ENCODE results near the gene MKLN1. TPM values are rescaled to one million over a fixed set of nuclear protein-coding genes. Genes with fewer than 3 reads are reported as not detected.

MKLN1 gene
- total and polyA plus RNA-seq, 7 donors = 6.6 to 68.1 (median 48.2) TPM

- 96 to 97% methylated on average over 7 of the region's 7 CpGs for WGBS, 2 donors
- no peaks in the 10 kb centered on the region for H3K27me3 ChIP-seq
- H3K36me3 ChIP-seq = peaks cover 0 to 5% (median 0%) of the 10 kb centered on the region in 4 donors
- H3K27ac ChIP-seq = no peak overlapping the region
- intact Hi-C loops (cut with DNase I) = no loop called here
- H3K9me3 ChIP-seq = peaks cover 0 to 3% (median 0%) of the 10 kb centered on the region in 4 donors
- no peak for DNase-seq
- peaks cover 0 to 26% (median 18%) of the 10 kb centered on the region in 4 donors for H3K4me1 ChIP-seq
- H3K4me3 ChIP-seq = no peak overlapping the region
- no peak for TF ChIP-seq POLR2A (IDR thresholded peaks at IDR 0.05)
- TF ChIP-seq POLR2AphosphoS5 (IDR thresholded peaks at IDR 0.05) = no peak
- TF ChIP-seq EP300 (IDR thresholded peaks at IDR 0.05) = no peak
- no peak for TF ChIP-seq CTCF (IDR thresholded peaks at IDR 0.05)
These were observed 76.7 kb downstream of the MKLN1 start for GRCh38 chr7:131404226-131404911.

GRCh38 chr7:131409129-131409766 is 81.6 kb downstream of the MKLN1 start:
- intact Hi-C loops (cut with DNase I) = no loop called here
- Histone ChIP-seq H3K4me3 (no peak overlapping the region), H3K27me3 (no peaks in the 10 kb centered on the region), H3K4me1 (no peaks in the 10 kb centered on the region), H3K36me3 (peaks cover 0 to 31% (median 7%) of the 10 kb centered on the region in 4 donors), H3K27ac (no peak overlapping the region), H3K9me3 (no peaks in the 10 kb centered on the region)
- TF ChIP-seq POLR2A (IDR thresholded peaks at IDR 0.05) = no peak
- TF ChIP-seq EP300 (IDR thresholded peaks at IDR 0.05) = no peak
- TF ChIP-seq POLR2AphosphoS5 (IDR thresholded peaks at IDR 0.05) = no peak
- TF ChIP-seq CTCF (IDR thresholded peaks at IDR 0.05) = no peak
- WGBS, 2 donors = 94 to 97% methylated on average over 5 of the region's 5 CpGs
- DNase-seq = no peak

- intact Hi-C loops (cut with DNase I) = loop anchor here (10.0 kb wide), 1 partner anchor 187 kb away; no protein-coding TSS in a partner anchor
- no peak for DNase-seq
- no peak overlapping the region for H3K4me3 ChIP-seq
- TF ChIP-seq POLR2AphosphoS5 (IDR thresholded peaks at IDR 0.05) (no peak), POLR2A (IDR thresholded peaks at IDR 0.05) (no peak), CTCF (IDR thresholded peaks at IDR 0.05) (no peak), EP300 (IDR thresholded peaks at IDR 0.05) (no peak)
- no peak overlapping the region for H3K27ac ChIP-seq
- 95 to 96% methylated on average over 3 of the region's 3 CpGs for WGBS, 2 donors
- no peaks in the 10 kb centered on the region for H3K4me1 ChIP-seq
- H3K27me3 ChIP-seq = no peaks in the 10 kb centered on the region
- H3K36me3 ChIP-seq = peaks cover 0 to 45% (median 9%) of the 10 kb centered on the region in 4 donors
- H3K9me3 ChIP-seq = no peaks in the 10 kb centered on the region
These were observed 84.4 kb downstream of the MKLN1 start for GRCh38 chr7:131412031-131412430.

- Histone ChIP-seq H3K9me3 (no peaks in the 10 kb centered on the region), H3K4me1 (no peaks in the 10 kb centered on the region), H3K27me3 (no peaks in the 10 kb centered on the region), H3K36me3 (peaks cover 0 to 50% (median 9%) of the 10 kb centered on the region in 4 donors), H3K4me3 (no peak overlapping the region), H3K27ac (no peak overlapping the region)
- TF ChIP-seq EP300 (IDR thresholded peaks at IDR 0.05) (no peak), POLR2A (IDR thresholded peaks at IDR 0.05) (no peak), POLR2AphosphoS5 (IDR thresholded peaks at IDR 0.05) (no peak), CTCF (IDR thresholded peaks at IDR 0.05) (no peak)
- WGBS, 2 donors = 80 to 94% methylated on average over 4 of the region's 4 CpGs
- no peak for DNase-seq
- intact Hi-C loops (cut with DNase I) = loop anchor here (10.0 kb wide), 1 partner anchor 189 kb away; no protein-coding TSS in a partner anchor
These were observed 86.0 kb downstream of the MKLN1 start for GRCh38 chr7:131413711-131414110.
